Measurements from ENCODE around the gene GNG7.
A peak's percentile ranks its signal among the peaks of the same experiment; 100 is the strongest.

GNG7 gene

DNA sequence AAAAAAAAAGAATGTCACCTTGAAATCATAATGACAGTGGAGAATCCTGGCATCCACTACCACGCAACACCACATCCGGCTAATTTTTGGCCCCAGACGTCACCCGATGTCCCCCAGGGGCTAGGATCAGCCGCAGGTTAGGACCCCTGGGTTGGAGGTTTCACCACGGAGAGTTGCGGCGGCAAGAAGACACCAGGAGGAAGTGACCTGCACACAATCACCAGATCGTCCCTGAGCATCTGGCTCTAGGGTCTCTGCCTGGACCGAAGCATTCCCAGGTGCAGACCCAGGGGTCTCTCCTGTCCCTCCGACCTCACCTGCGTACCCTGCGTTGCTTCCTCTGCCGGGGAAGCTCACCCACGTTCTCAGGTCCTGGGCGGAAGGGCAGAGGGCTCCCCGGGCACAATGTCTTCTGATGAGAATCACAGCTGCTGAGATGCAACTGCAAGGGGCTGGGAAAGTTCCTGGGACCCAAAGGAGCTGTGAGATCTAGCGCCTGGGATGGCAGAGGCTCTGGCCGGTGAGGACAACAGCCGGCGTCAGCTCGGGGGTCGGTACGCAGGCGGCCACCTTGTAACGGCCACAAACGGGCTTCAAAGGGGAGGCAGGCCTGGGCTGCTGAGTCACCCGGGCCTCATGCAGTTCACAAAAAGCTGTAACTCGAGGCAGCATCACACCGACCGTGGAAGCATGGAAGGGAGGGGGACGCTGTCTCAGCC is 115.3 kb downstream of the GNG7 start:
- WGBS (ENCODE audit: extremely low coverage, insufficient coverage, insufficient read length) = no CpG with 5 or more reads among the region's 32 CpGs
- Histone ChIP-seq H3K23ac (ENCODE audit: low read length) (no peak overlapping the region), H2BK120ac (ENCODE audit: insufficient read depth, low read length, poor library complexity) (peak overlapping the region; percentile 13), H2AK5ac (ENCODE audit: low read length) (peak overlapping the region; percentile 31), H3K36me3 (ENCODE audit: control insufficient read depth in 1 of 2, insufficient read depth in 2 of 2, low read length in 2 of 2) (no peaks in the 10 kb centered on the region), H4K12ac (ENCODE audit: low read depth, low read length) (no peak overlapping the region), H2BK5ac (ENCODE audit: low read depth, low read length, poor library complexity) (no peak overlapping the region), H3K9ac (ENCODE audit: low read length) (no peak overlapping the region), H4K8ac (ENCODE audit: low read depth, low read length) (no peak overlapping the region), H3K4me2 (ENCODE audit: low read length) (no peak overlapping the region), H3K4ac (ENCODE audit: low read depth, low read length) (no peak overlapping the region), H2BK12ac (ENCODE audit: low read length) (peak overlapping the region; percentile 54), H3K79me1 (ENCODE audit: low read length) (no peaks in the 10 kb centered on the region), H3K4me1 (ENCODE audit: control insufficient read depth in 1 of 2, insufficient read depth in 2 of 2, low read length in 2 of 2) (peaks cover 4 to 8% of the 10 kb centered on the region in 2 experiments), H3K27me3 (ENCODE audit: insufficient read depth, low read length) (no peaks in the 10 kb centered on the region), H3K4me3 (ENCODE audit: low read depth, low read length) (no peak overlapping the region), H3K18ac (ENCODE audit: low read length) (no peak overlapping the region), H3K79me2 (ENCODE audit: control insufficient read depth, insufficient read depth, low read length, poor library complexity) (no peaks in the 10 kb centered on the region), H3K27ac (ENCODE audit: low read depth, low read length) (no peak overlapping the region), H3K14ac (ENCODE audit: low read length) (peak overlapping the region; percentile 1), H4K91ac (ENCODE audit: low read depth, low read length) (peak overlapping the region; percentile 34), H2AFZ (ENCODE audit: insufficient read depth, low read length, poor library complexity) (peak overlapping the region; percentile 13), H3K9me3 (ENCODE audit: insufficient read depth, low read depth, low read length) (no peaks in the 10 kb centered on the region)
- no peak for DNase-seq

GRCh38 chr19:2586196-2586595 is 116.3 kb downstream of the GNG7 start:
- Histone ChIP-seq H2BK5ac (ENCODE audit: low read depth, low read length, poor library complexity) (no peak overlapping the region), H4K8ac (ENCODE audit: low read depth, low read length) (peak overlapping the region; percentile 29), H3K4ac (ENCODE audit: low read depth, low read length) (no peak overlapping the region), H3K27me3 (ENCODE audit: insufficient read depth, low read length) (no peaks in the 10 kb centered on the region), H2BK120ac (ENCODE audit: insufficient read depth, low read length, poor library complexity) (peak overlapping the region; percentile 3), H3K27ac (ENCODE audit: low read depth, low read length) (no peak overlapping the region), H3K36me3 (ENCODE audit: control insufficient read depth in 1 of 2, insufficient read depth in 2 of 2, low read length in 2 of 2) (no peaks in the 10 kb centered on the region), H2BK12ac (ENCODE audit: low read length) (peak overlapping the region; percentile 63), H3K9ac (ENCODE audit: low read length) (no peak overlapping the region), H2AFZ (ENCODE audit: insufficient read depth, low read length, poor library complexity) (no peak overlapping the region), H3K18ac (ENCODE audit: low read length) (no peak overlapping the region), H3K14ac (ENCODE audit: low read length) (peak overlapping the region; percentile 29), H4K12ac (ENCODE audit: low read depth, low read length) (no peak overlapping the region), H3K4me1 (ENCODE audit: control insufficient read depth in 1 of 2, insufficient read depth in 2 of 2, low read length in 2 of 2) (peaks cover 7 to 11% of the 10 kb centered on the region in 2 experiments), H3K4me3 (ENCODE audit: low read depth, low read length) (no peak overlapping the region), H3K4me2 (ENCODE audit: low read length) (no peak overlapping the region), H3K9me3 (ENCODE audit: insufficient read depth, low read depth, low read length) (no peaks in the 10 kb centered on the region), H3K79me2 (ENCODE audit: control insufficient read depth, insufficient read depth, low read length, poor library complexity) (no peaks in the 10 kb centered on the region), H3K79me1 (ENCODE audit: low read length) (no peaks in the 10 kb centered on the region), H2AK5ac (ENCODE audit: low read length) (peak overlapping the region; percentile 85), H3K23ac (ENCODE audit: low read length) (no peak overlapping the region), H4K91ac (ENCODE audit: low read depth, low read length) (peak overlapping the region; percentile 67)
- no peak for DNase-seq
- WGBS (ENCODE audit: extremely low coverage, insufficient coverage, insufficient read length) = no CpG with 5 or more reads among the region's 9 CpGs

DNA sequence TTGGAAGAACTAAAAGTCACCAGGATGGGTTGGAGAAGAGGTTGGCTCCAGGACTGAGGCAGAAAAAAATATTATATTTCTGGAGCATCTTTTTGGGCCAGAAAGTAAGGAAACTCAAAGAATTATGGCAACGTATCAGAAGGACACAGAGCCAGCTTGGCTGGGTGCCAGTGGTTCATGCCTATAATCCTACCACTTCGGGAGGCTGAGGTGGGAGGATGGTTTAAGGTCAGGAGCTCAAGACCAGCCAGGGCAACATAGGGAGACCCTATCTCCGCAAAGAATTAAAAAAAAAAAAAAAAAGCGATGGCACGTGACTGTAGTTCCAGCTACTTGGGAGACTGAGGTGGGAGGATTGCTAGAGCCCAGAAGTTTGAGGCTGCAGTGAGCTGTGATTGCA is 118.5 kb downstream of the GNG7 start:
- H3K9me3 ChIP-seq (ENCODE audit: insufficient read depth, low read depth, low read length) = no peaks in the 10 kb centered on the region
- H2BK120ac ChIP-seq (ENCODE audit: insufficient read depth, low read length, poor library complexity) = no peak overlapping the region
- peaks cover 14% of the 10 kb centered on the region for H3K79me1 ChIP-seq (ENCODE audit: low read length)
- no peak overlapping the region for H4K8ac ChIP-seq (ENCODE audit: low read depth, low read length)
- no peak overlapping the region for H3K18ac ChIP-seq (ENCODE audit: low read length)
- no peak overlapping the region for H3K14ac ChIP-seq (ENCODE audit: low read length)
- H2BK5ac ChIP-seq (ENCODE audit: low read depth, low read length, poor library complexity) = no peak overlapping the region
- no CpG with 5 or more reads among the region's 5 CpGs for WGBS (ENCODE audit: extremely low coverage, insufficient coverage, insufficient read length)
- H4K12ac ChIP-seq (ENCODE audit: low read depth, low read length) = no peak overlapping the region
- no peak overlapping the region for H2AK5ac ChIP-seq (ENCODE audit: low read length)
- H3K9ac ChIP-seq (ENCODE audit: low read length) = no peak overlapping the region
- no peaks in the 10 kb centered on the region for H3K36me3 ChIP-seq (ENCODE audit: control insufficient read depth in 1 of 2, insufficient read depth in 2 of 2, low read length in 2 of 2)
- no peak overlapping the region for H4K91ac ChIP-seq (ENCODE audit: low read depth, low read length)
- H3K4me1 ChIP-seq (ENCODE audit: control insufficient read depth in 1 of 2, insufficient read depth in 2 of 2, low read length in 2 of 2) = peaks cover 13 to 19% of the 10 kb centered on the region in 2 experiments
- no peak overlapping the region for H2BK12ac ChIP-seq (ENCODE audit: low read length)
- H3K4ac ChIP-seq (ENCODE audit: low read depth, low read length) = no peak overlapping the region
- peaks cover 2% of the 10 kb centered on the region for H3K79me2 ChIP-seq (ENCODE audit: control insufficient read depth, insufficient read depth, low read length, poor library complexity)
- DNase-seq = no peak
- no peak overlapping the region for H3K27ac ChIP-seq (ENCODE audit: low read depth, low read length)
- H3K4me3 ChIP-seq (ENCODE audit: low read depth, low read length) = no peak overlapping the region
- H2AFZ ChIP-seq (ENCODE audit: insufficient read depth, low read length, poor library complexity) = no peak overlapping the region
- H3K27me3 ChIP-seq (ENCODE audit: insufficient read depth, low read length) = no peaks in the 10 kb centered on the region
- H3K23ac ChIP-seq (ENCODE audit: low read length) = no peak overlapping the region
- H3K4me2 ChIP-seq (ENCODE audit: low read length) = no peak overlapping the region

- Histone ChIP-seq H3K9me3 (ENCODE audit: insufficient read depth, low read depth, low read length) (no peaks in the 10 kb centered on the region), H3K4ac (ENCODE audit: low read depth, low read length) (no peak overlapping the region), H3K9ac (ENCODE audit: low read length) (no peak overlapping the region), H3K4me2 (ENCODE audit: low read length) (no peak overlapping the region), H2AFZ (ENCODE audit: insufficient read depth, low read length, poor library complexity) (no peak overlapping the region), H3K4me1 (ENCODE audit: control insufficient read depth in 1 of 2, insufficient read depth in 2 of 2, low read length in 2 of 2) (peaks cover 18 to 23% of the 10 kb centered on the region in 2 experiments), H2BK120ac (ENCODE audit: insufficient read depth, low read length, poor library complexity) (no peak overlapping the region), H3K23ac (ENCODE audit: low read length) (no peak overlapping the region), H2BK12ac (ENCODE audit: low read length) (no peak overlapping the region), H3K27ac (ENCODE audit: low read depth, low read length) (no peak overlapping the region), H4K8ac (ENCODE audit: low read depth, low read length) (no peak overlapping the region), H2AK5ac (ENCODE audit: low read length) (no peak overlapping the region), H3K27me3 (ENCODE audit: insufficient read depth, low read length) (no peaks in the 10 kb centered on the region), H3K79me2 (ENCODE audit: control insufficient read depth, insufficient read depth, low read length, poor library complexity) (peaks cover 5% of the 10 kb centered on the region), H3K14ac (ENCODE audit: low read length) (no peak overlapping the region), H3K36me3 (ENCODE audit: control insufficient read depth in 1 of 2, insufficient read depth in 2 of 2, low read length in 2 of 2) (no peaks in the 10 kb centered on the region), H2BK5ac (ENCODE audit: low read depth, low read length, poor library complexity) (no peak overlapping the region), H3K18ac (ENCODE audit: low read length) (no peak overlapping the region), H4K91ac (ENCODE audit: low read depth, low read length) (no peak overlapping the region), H3K79me1 (ENCODE audit: low read length) (peaks cover 20% of the 10 kb centered on the region), H4K12ac (ENCODE audit: low read depth, low read length) (no peak overlapping the region), H3K4me3 (ENCODE audit: low read depth, low read length) (no peak overlapping the region)
- DNase-seq = no peak
- no CpG with 5 or more reads among the region's 6 CpGs for WGBS (ENCODE audit: extremely low coverage, insufficient coverage, insufficient read length)
Measured at GRCh38 chr19:2582984-2583956, 119.2 kb downstream of the GNG7 start.
